ENCODE data around the gene MFAP1. TPM values are rescaled to one million over a fixed set of nuclear protein-coding genes. Genes with fewer than 3 reads are reported as not detected.

MFAP1 gene
- total and polyA plus RNA-seq, 4 donors, result 7.9 to 8.3 (median 8.1) TPM

DNA sequence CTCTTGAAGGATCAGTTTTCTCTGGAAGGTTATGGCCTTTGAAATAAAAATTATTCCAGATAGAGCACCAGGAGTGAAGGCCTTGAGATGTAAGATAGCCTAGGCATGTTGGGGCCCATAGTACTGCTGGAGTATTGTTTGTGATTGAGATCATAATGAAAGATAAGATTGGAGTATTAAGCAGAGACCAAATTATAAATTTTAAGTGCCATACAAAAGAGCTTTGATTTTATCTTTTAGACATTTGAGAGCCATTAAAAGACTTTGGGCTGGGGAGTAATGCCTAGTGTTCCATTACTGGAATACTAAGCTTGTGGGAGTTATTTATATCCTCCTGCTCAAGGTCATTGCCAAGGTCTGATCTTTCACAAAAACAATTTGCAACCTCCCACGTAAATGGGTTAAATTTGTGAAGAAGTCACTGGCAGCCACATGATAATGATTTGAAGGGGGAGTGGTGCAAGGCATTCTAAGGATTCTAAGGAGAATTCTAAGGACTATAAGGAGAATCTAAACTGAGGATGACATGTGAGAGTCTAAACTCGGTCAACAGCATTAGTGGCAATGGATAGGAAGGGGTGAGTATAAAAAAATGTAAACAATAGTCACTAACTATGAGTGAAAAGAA is 60.6 kb downstream of the MFAP1 start:
- Histone ChIP-seq H3K36me3 (ENCODE audit: control insufficient read depth in 4 of 4, insufficient read depth in 3 of 4, low read depth in 1 of 4, low read length in 3 of 4) (peaks cover 18 to 85% (median 74%) of the 10 kb centered on the region in 4 donors), H3K9me3 (ENCODE audit: control insufficient read depth in 4 of 4, low read length in 3 of 4) (no peaks in the 10 kb centered on the region), H3K9ac (ENCODE audit: low read depth in 1 of 2, low read length in 2 of 2) (no peak overlapping the region), H3K4me3 (ENCODE audit: low read depth in 1 of 3, low read length in 3 of 3) (no peak overlapping the region), H3K27ac (ENCODE audit: low read depth in 1 of 2, low read length in 2 of 2) (no peak overlapping the region), H3K27me3 (ENCODE audit: control insufficient read depth in 4 of 4, insufficient read depth in 4 of 4, low read length in 3 of 4) (no peaks in the 10 kb centered on the region), H3K4me1 (ENCODE audit: control insufficient read depth in 4 of 4, insufficient read depth in 4 of 4, low read length in 3 of 4) (no peaks in the 10 kb centered on the region)
- no peak for DNase-seq (ENCODE audit: low spot score)
- TF ChIP-seq RAD21 (IDR thresholded peaks at IDR 0.05) (no peak), FOXA1 (IDR thresholded peaks at IDR 0.05) (no peak), GABPA (IDR thresholded peaks at IDR 0.05 in 1 of 2, conservative IDR thresholded peaks at IDR 0.05 in 1 of 2) (no peak), FOXA2 (IDR thresholded peaks at IDR 0.05) (no peak), JUND (IDR thresholded peaks at IDR 0.05) (no peak)
- TF ChIP-seq, protein P1, sequence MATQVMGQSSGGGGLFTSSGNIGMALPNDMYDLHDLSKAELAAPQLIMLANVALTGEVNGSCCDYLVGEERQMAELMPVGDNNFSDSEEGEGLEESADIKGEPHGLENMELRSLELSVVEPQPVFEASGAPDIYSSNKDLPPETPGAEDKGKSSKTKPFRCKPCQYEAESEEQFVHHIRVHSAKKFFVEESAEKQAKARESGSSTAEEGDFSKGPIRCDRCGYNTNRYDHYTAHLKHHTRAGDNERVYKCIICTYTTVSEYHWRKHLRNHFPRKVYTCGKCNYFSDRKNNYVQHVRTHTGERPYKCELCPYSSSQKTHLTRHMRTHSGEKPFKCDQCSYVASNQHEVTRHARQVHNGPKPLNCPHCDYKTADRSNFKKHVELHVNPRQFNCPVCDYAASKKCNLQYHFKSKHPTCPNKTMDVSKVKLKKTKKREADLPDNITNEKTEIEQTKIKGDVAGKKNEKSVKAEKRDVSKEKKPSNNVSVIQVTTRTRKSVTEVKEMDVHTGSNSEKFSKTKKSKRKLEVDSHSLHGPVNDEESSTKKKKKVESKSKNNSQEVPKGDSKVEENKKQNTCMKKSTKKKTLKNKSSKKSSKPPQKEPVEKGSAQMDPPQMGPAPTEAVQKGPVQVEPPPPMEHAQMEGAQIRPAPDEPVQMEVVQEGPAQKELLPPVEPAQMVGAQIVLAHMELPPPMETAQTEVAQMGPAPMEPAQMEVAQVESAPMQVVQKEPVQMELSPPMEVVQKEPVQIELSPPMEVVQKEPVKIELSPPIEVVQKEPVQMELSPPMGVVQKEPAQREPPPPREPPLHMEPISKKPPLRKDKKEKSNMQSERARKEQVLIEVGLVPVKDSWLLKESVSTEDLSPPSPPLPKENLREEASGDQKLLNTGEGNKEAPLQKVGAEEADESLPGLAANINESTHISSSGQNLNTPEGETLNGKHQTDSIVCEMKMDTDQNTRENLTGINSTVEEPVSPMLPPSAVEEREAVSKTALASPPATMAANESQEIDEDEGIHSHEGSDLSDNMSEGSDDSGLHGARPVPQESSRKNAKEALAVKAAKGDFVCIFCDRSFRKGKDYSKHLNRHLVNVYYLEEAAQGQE (IDR thresholded peaks at IDR 0.05), result no peak
- WGBS, result 79% methylated on average over 2 of the region's 2 CpGs

DNA sequence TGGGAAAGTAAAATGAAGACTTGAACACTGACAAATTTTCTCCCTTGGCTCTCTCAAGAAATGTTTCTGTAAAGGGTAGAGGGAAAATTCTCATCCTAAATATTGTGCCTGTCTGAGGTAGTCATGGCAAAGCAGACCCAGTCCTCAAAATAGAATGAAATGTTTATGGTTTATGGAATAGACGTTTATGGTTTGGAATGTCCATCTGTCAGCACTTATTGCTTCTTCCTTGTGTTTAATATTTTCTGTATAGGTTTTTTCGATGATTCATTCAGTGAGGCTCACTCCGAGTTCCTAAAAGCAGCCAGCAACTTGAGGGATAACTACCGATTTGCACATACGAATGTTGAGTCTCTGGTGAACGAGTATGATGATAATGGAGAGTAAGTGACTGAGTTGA is 61.7 kb downstream of the MFAP1 start:
- TF ChIP-seq NR2F2 (IDR thresholded peaks at IDR 0.05), result no peak
- no peak for TF ChIP-seq JUND (IDR thresholded peaks at IDR 0.05)
- no peaks in the 10 kb centered on the region for H3K9me3 ChIP-seq (ENCODE audit: control insufficient read depth in 4 of 4, low read length in 3 of 4)
- H3K9ac ChIP-seq (ENCODE audit: low read depth in 1 of 2, low read length in 2 of 2), result no peak overlapping the region
- H3K27ac ChIP-seq (ENCODE audit: low read depth in 1 of 2, low read length in 2 of 2), result no peak overlapping the region
- H3K4me1 ChIP-seq (ENCODE audit: control insufficient read depth in 4 of 4, insufficient read depth in 4 of 4, low read length in 3 of 4), result no peaks in the 10 kb centered on the region
- DNase-seq (ENCODE audit: low spot score), result no peak
- WGBS, result 91% methylated on average over 6 of the region's 6 CpGs
- H3K27me3 ChIP-seq (ENCODE audit: control insufficient read depth in 4 of 4, insufficient read depth in 4 of 4, low read length in 3 of 4), result no peaks in the 10 kb centered on the region
- H3K36me3 ChIP-seq (ENCODE audit: control insufficient read depth in 4 of 4, insufficient read depth in 3 of 4, low read depth in 1 of 4, low read length in 3 of 4), result peaks cover 19 to 83% (median 68%) of the 10 kb centered on the region in 4 donors
- H3K4me3 ChIP-seq (ENCODE audit: low read depth in 1 of 3, low read length in 3 of 3), result no peak overlapping the region

Small RNA genes lying within 50 kb of the gene (small RNA-seq; reads per million reads assigned to genes)
- gene MIR1282 (not detected), gene RF00019 (not detected)

Other genes starting within 250 kb of the MFAP1 start
- gene PPIP5K1, start 234.5 kb downstream of the MFAP1 start, total RNA-seq, result 10 to 100 TPM; 11.9 to 18.2 TPM
- gene PPIP5K1, start 234.5 kb downstream of the MFAP1 start, polyA plus RNA-seq, result 1 to 10 TPM; 2.5 to 5.4 TPM
- under 1 TPM in 1 of 2 donors, not detected in 1; 0.37 TPM for gene CKMT1B, start 230.7 kb downstream of the MFAP1 start, total RNA-seq
- gene CKMT1B, start 230.7 kb downstream of the MFAP1 start, polyA plus RNA-seq, result under 1 TPM in 1 of 2 donors, not detected in 1; 0.03 TPM
- gene STRC, start 205.9 kb downstream of the MFAP1 start, total RNA-seq, result under 1 TPM in 1 of 2 donors, not detected in 1; 0.25 TPM
- under 1 TPM; 0.02 to 0.29 TPM for gene STRC, start 205.9 kb downstream of the MFAP1 start, polyA plus RNA-seq
- gene CATSPER2, start 175.8 kb downstream of the MFAP1 start, total RNA-seq, result 1 to 10 TPM in 1 of 2 donors, under 1 TPM in 1; 0.33 to 3.4 TPM
- under 1 TPM; 0.16 to 0.74 TPM for gene CATSPER2, start 175.8 kb downstream of the MFAP1 start, polyA plus RNA-seq
- under 1 TPM in 1 of 2 donors, not detected in 1; 0.65 TPM for gene CKMT1A, start 130.8 kb downstream of the MFAP1 start, total RNA-seq
- gene CKMT1A, start 130.8 kb downstream of the MFAP1 start, polyA plus RNA-seq, result not detected
- 100 to 1,000 TPM; 109 to 272 TPM for gene PDIA3, start 78.3 kb downstream of the MFAP1 start, total RNA-seq
- gene PDIA3, start 78.3 kb downstream of the MFAP1 start, polyA plus RNA-seq, result 100 to 1,000 TPM; 159 to 328 TPM
- gene ELL3, start 47.7 kb downstream of the MFAP1 start, total RNA-seq, result under 1 TPM; 0.89 to 0.92 TPM
- 1 to 10 TPM in 1 of 2 donors, under 1 TPM in 1; 0.74 to 1.4 TPM for gene ELL3, start 47.7 kb downstream of the MFAP1 start, polyA plus RNA-seq
- 100 to 1,000 TPM; 195 to 480 TPM for gene SERF2, start 32.4 kb downstream of the MFAP1 start, total RNA-seq
- gene SERF2, start 32.4 kb downstream of the MFAP1 start, polyA plus RNA-seq, result 1,000 to 10,000 TPM; 1,197 to 1,329 TPM
- gene SERINC4, start 24.5 kb downstream of the MFAP1 start, total RNA-seq, result not detected
- under 1 TPM in 1 of 2 donors, not detected in 1; 0.06 TPM for gene SERINC4, start 24.5 kb downstream of the MFAP1 start, polyA plus RNA-seq
- gene HYPK, start 24.1 kb downstream of the MFAP1 start, total RNA-seq, result 1 to 10 TPM; 4.8 to 7.9 TPM
- 10 to 100 TPM in 1 of 2 donors, 1 to 10 TPM in 1; 6.8 to 18.7 TPM for gene HYPK, start 24.1 kb downstream of the MFAP1 start, polyA plus RNA-seq
- gene WDR76, start 2.3 kb upstream of the MFAP1 start, total RNA-seq, result 10 to 100 TPM in 1 of 2 donors, under 1 TPM in 1; 0.84 to 17.4 TPM
- gene WDR76, start 2.3 kb upstream of the MFAP1 start, polyA plus RNA-seq, result under 1 TPM; 0.44 to 0.78 TPM

Data from liver (tissue), 10 donors.